Measurements from ENCODE around the gene ADARB1. TPM values are rescaled to one million over a fixed set of nuclear protein-coding genes. Genes with fewer than 3 reads are reported as not detected.
A peak's percentile ranks its signal among the peaks of the same experiment; 100 is the strongest.

Gene ADARB1
- total and polyA plus RNA-seq, 2 donors (not counting 1 experiment from before 2014, with no cell fraction given), result 17.1 to 33.3 TPM

DNA sequence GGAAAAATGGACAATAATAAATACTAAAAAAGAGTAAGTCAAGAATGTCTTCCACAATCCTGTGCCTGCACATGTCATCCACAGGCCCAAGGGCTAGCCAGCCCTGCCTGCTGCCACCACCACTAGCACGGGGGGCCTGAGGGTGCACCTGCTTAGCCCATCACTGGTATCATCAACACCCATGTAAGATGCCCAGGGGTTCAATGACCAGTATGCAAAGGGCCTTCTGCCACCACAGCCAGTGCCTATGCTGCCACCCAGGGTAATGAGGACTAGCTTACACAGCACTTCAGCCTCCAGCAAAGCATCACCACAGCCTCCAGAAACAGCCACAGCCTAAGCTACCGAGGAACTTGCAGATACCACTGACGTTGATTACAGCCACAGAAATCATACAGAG lies 167.0 kb downstream of the ADARB1 start:
- DNase-seq, result no peak
- Histone ChIP-seq H3K27me3 (replicated peaks in 1 of 4; ENCODE audit: control extremely low read depth in 1 of 4, control insufficient read depth in 3 of 4, insufficient read depth in 4 of 4, low read length in 3 of 4) (peaks cover 0 to 10% (median under 1%) of the 10 kb centered on the region in 4 experiments), H3K4me2 (replicated peaks; ENCODE audit: low read depth, low read length, poor library complexity, severe bottlenecking) (no peak overlapping the region), H3K4me3 (ENCODE audit: control extremely low read depth in 1 of 5, extremely low read depth in 1 of 5, insufficient read depth in 1 of 5, low read depth in 2 of 5, low read length in 4 of 5) (no peak overlapping the region), H3K36me3 (replicated peaks in 1 of 2; ENCODE audit: control extremely low read depth in 1 of 2, control insufficient read depth in 1 of 2, extremely low read depth in 1 of 2, insufficient read depth in 2 of 2, low read length in 1 of 2) (no peaks in the 10 kb centered on the region), H3K4me1 (ENCODE audit: control insufficient read depth in 2 of 2, insufficient read depth in 2 of 2, low read length in 2 of 2) (no peaks in the 10 kb centered on the region), H4K20me1 (ENCODE audit: control insufficient read depth, insufficient read depth, low read length, poor library complexity, severe bottlenecking) (no peaks in the 10 kb centered on the region), H3K79me2 (ENCODE audit: control insufficient read depth, insufficient read depth, low read length) (no peaks in the 10 kb centered on the region), H3K9me3 (ENCODE audit: control extremely low read depth in 1 of 3, control insufficient read depth in 2 of 3, insufficient read depth in 1 of 3, low read length in 2 of 3) (peaks cover 0 to 19% (median 3%) of the 10 kb centered on the region in 3 donors), H2AFZ (ENCODE audit: insufficient read depth, low read depth, low read length, poor library complexity, severe bottlenecking) (no peak overlapping the region), H3K27ac (ENCODE audit: low read length in 2 of 2) (no peak overlapping the region), H3K9ac (ENCODE audit: low read length) (no peak overlapping the region)
- Mint-ChIP-seq H3K27me3 (peaks cover 37% of the 10 kb centered on the region), H3K9me3 (ENCODE audit: insufficient read depth) (no peaks in the 10 kb centered on the region), H3K4me3 (no peak overlapping the region), H3K27ac (peak overlapping the region; percentile 5), H3K4me1 (no peaks in the 10 kb centered on the region)
- POLR2A ChIA-PET, result no interaction called here
- CTCF ChIA-PET, result no interaction called here
- 89% methylated on average over 2 of the region's 3 CpGs for WGBS (ENCODE audit: insufficient coverage)
- intact Hi-C loops (cut with micrococcal nuclease), result no loop called here
- TF ChIP-seq, protein P1, sequence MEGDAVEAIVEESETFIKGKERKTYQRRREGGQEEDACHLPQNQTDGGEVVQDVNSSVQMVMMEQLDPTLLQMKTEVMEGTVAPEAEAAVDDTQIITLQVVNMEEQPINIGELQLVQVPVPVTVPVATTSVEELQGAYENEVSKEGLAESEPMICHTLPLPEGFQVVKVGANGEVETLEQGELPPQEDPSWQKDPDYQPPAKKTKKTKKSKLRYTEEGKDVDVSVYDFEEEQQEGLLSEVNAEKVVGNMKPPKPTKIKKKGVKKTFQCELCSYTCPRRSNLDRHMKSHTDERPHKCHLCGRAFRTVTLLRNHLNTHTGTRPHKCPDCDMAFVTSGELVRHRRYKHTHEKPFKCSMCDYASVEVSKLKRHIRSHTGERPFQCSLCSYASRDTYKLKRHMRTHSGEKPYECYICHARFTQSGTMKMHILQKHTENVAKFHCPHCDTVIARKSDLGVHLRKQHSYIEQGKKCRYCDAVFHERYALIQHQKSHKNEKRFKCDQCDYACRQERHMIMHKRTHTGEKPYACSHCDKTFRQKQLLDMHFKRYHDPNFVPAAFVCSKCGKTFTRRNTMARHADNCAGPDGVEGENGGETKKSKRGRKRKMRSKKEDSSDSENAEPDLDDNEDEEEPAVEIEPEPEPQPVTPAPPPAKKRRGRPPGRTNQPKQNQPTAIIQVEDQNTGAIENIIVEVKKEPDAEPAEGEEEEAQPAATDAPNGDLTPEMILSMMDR (IDR thresholded peaks at IDR 0.05), result no peak
- no peak for ATAC-seq (ENCODE audit: low read depth)

- ATAC-seq (ENCODE audit: low read depth), result no peak
- Histone ChIP-seq H3K4me1 (ENCODE audit: control insufficient read depth in 2 of 2, insufficient read depth in 2 of 2, low read length in 2 of 2) (no peaks in the 10 kb centered on the region), H3K36me3 (replicated peaks in 1 of 2; ENCODE audit: control extremely low read depth in 1 of 2, control insufficient read depth in 1 of 2, extremely low read depth in 1 of 2, insufficient read depth in 2 of 2, low read length in 1 of 2) (no peaks in the 10 kb centered on the region), H3K9me3 (ENCODE audit: control extremely low read depth in 1 of 3, control insufficient read depth in 2 of 3, insufficient read depth in 1 of 3, low read length in 2 of 3) (peaks cover 0 to 19% (median 3%) of the 10 kb centered on the region in 3 donors), H3K27me3 (replicated peaks in 1 of 4; ENCODE audit: control extremely low read depth in 1 of 4, control insufficient read depth in 3 of 4, insufficient read depth in 4 of 4, low read length in 3 of 4) (peaks cover 0 to 3% (median 0%) of the 10 kb centered on the region in 4 experiments), H2AFZ (ENCODE audit: insufficient read depth, low read depth, low read length, poor library complexity, severe bottlenecking) (no peak overlapping the region), H3K4me3 (ENCODE audit: control extremely low read depth in 1 of 5, extremely low read depth in 1 of 5, insufficient read depth in 1 of 5, low read depth in 2 of 5, low read length in 4 of 5) (no peak overlapping the region), H3K27ac (ENCODE audit: low read length in 2 of 2) (no peak overlapping the region), H3K79me2 (ENCODE audit: control insufficient read depth, insufficient read depth, low read length) (no peaks in the 10 kb centered on the region), H3K4me2 (replicated peaks; ENCODE audit: low read depth, low read length, poor library complexity, severe bottlenecking) (no peak overlapping the region), H3K9ac (ENCODE audit: low read length) (no peak overlapping the region), H4K20me1 (ENCODE audit: control insufficient read depth, insufficient read depth, low read length, poor library complexity, severe bottlenecking) (no peaks in the 10 kb centered on the region)
- H3K27me3 Mint-ChIP-seq, result peaks cover 29% of the 10 kb centered on the region
- H3K9me3 Mint-ChIP-seq (ENCODE audit: insufficient read depth), result no peaks in the 10 kb centered on the region
- ChIA-PET CTCF (no interaction called here), POLR2A (no interaction called here)
- intact Hi-C loops (cut with micrococcal nuclease), result no loop called here
- WGBS (ENCODE audit: insufficient coverage), result no CpG with 5 or more reads among the region's 3 CpGs
- TF ChIP-seq, protein P1 (IDR thresholded peaks at IDR 0.05), result no peak
- no peak for TF ChIP-seq EZH2 (IDR thresholded peaks at IDR 0.05; ENCODE audit: borderline replicate concordance, insufficient read depth, low read depth, low read length, poor library complexity, severe bottlenecking)
- no peaks in the 10 kb centered on the region for H3K4me1 Mint-ChIP-seq
- no peak for DNase-seq
- no peak overlapping the region for H3K27ac Mint-ChIP-seq
- H3K4me3 Mint-ChIP-seq, result no peak overlapping the region
Measured at GRCh38 chr21:45243603-45244002, 169.2 kb downstream of the ADARB1 start.

All from B cell (primary cell).